HG02884 (cell line): Measurements from ENCODE around the gene CNTN5.
"Not testable (repeated sequence)": the region's sequence is repeated elsewhere in the genome, so short reads cannot be mapped to it uniquely, and the experiment has no call there.

Experiments used
- ATAC-seq: cut with Tn5 transposase; IDR thresholded peaks from one replicate; pipeline ENCODE4 v1.9.1; 2021; ENCODE audit warnings: mild to moderate bottlenecking, moderate library complexity; ENCODE audit not compliant: unreplicated experiment

Gene CNTN5

DNA sequence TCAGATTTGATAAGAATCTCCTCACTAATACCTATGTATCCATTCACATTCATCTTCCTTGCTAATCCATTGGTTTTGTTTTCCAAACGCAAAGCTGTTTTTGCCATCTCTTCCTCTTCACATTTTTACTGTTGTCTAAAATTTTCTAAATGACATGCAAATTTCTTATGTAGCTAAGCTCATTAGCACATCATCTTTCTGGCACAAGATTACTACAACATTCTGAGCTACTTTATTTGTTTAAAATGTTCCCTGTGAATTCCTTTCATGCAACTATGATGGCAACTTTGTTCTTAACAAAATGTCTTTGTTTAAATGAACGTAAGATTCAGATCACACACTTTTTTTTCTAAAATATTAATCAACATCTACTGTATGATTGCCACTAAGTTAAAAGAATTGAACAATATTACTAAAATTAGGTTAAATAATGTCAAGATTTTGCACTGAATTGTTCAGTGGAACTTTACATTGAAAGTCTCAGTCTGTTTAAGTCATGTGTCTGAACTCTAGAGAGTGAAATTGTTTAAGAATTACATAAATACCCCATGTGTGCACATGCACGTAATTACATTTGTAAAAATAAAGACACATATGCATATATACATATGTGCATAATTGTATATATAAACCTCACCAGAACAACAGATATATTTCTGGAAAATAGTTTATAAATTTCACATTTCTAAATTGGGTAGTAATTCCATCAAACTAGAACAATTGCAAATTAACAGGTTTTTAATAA is 688.4 kb downstream of the CNTN5 start:
- no peak for ATAC-seq

DNA sequence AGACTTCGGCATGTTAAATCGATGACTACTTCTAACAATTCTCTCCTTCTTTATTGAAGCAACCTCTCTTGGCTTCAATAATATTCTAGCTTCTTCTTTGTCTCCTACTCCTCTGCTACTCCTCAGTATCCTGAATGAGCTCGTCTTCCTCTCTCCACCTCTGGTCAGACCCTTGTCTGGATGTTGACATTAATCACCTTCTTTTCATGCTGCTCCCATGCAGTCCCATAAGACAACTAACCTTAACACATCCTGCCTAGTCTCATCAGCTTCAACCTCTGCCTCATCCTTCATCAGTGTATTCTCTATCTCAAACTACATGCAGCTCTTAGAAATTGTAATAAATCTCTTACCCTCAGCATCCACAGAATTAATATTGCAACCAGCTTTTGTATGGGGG is 695.6 kb downstream of the CNTN5 start:
- ATAC-seq, result no peak

DNA sequence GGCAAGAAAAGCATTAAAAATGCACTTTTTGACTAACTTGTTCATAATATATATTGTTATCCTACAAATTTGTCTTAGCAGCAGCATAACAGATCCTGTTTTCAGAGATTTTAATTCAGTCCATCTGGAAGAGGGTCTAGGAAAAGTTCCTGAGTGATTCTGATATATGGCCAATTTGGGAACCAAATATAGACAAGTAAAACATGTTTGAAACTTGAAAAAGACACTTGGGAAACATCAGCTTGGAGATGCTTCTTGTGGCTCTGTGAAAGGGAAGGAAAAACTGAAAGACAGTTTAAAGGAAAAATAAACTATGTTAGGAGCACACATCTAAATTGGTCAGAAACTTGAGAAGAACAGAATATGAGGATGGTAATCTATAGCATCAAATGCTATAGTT is 697.5 kb downstream of the CNTN5 start:
- no peak for ATAC-seq

- no peak for ATAC-seq
These were observed 718.8 kb downstream of the CNTN5 start for GRCh38 chr11:99739464-99740089.

DNA sequence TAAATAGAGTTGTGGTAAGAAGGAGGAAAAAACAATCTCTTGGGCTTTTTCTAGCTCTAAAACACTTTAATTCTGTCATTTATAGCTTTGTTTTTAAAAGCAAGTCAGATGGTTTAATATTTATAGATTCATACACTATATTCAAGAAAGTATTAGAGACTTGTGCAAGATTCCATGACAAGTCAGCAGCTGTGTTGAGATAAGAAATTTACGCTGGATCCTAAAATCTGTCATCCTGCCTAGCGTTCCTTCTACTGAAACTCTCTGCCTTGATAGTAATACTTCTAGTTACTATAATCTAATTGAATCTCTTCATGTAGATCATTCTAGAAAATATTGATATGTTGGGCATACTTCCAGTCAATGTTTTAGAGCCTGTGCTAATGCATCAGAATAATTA is 721.8 kb downstream of the CNTN5 start:
- ATAC-seq, result no peak

- no peak for ATAC-seq
These were observed 739.0 kb downstream of the CNTN5 start for GRCh38 chr11:99759787-99760186.

DNA sequence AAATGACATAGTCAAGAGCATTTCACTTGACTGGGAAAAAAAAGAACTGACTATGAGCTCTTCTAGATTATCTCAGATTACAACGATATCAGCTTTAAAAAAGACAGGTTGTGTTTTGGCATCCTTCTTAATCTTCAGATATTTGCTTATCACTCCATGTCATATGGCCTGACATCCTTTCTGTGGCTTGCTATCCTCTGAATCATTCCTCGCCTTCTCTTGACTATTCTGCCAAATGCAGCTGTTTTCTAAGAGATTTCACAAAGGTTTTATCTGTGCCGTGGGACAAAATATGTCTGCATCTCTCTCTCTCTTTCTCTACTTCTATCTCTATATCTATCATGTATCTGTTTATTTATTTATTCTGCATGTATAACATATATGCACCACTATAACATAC is 746.1 kb downstream of the CNTN5 start:
- ATAC-seq, result no peak

DNA sequence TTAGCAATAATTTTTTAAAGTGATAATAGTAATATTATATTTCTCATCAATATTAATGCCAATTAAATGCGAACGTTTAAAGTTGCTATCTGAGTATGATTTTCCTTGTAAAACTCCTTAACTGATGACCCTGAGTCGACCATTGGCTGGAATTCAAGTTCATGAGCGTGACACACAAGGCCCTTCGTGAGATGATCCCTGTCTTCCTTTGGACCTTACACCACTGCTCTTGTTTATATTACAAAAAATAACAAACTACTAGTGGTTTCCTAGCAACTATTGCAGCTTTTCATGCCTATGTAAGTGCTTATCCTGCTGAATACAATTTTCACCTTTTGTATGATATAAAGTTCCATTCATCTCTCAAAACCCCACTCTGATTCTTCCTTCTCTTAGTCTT is 752.9 kb downstream of the CNTN5 start:
- ATAC-seq, result no peak

DNA sequence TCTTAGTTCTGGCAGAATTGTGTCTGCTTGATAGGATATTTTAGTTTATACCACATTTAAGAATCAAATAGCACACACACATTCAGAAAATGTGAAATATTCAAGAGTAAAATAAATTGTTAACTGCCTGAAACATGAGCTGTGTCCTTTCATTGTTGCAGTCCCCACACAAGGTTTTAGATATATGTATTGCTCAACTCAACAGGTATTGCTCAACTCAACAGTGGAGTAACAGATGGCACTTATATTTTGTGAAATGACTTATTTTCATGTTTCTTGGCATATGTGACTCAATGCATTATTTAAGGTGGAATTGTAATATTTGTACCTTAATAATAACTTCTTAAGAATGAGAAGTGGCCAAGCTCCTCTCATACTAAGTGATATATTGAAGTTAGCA is 760.3 kb downstream of the CNTN5 start:
- ATAC-seq, result no peak

DNA sequence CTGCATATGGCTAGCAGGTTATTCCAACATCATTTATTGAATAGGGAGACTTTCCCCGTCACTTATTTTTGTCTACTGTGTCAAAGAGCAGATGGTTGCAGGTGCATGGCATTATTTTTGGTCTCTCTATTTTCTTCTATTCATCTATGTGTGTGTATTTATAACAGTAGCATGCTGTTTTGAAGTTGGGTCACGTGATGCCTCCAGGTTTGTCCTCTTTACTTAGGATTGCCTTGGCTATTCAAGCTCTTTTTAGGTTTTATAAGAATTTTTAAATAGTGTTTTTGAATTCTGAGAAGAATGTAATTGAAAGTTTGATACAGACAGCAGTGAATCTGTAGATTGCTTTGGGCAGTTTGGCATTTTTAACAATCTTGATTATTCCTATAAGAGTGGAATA is 770.6 kb downstream of the CNTN5 start:
- ATAC-seq, result no peak

- ATAC-seq, result no peak
These were observed 775.2 kb downstream of the CNTN5 start for GRCh38 chr11:99795999-99796398.

DNA sequence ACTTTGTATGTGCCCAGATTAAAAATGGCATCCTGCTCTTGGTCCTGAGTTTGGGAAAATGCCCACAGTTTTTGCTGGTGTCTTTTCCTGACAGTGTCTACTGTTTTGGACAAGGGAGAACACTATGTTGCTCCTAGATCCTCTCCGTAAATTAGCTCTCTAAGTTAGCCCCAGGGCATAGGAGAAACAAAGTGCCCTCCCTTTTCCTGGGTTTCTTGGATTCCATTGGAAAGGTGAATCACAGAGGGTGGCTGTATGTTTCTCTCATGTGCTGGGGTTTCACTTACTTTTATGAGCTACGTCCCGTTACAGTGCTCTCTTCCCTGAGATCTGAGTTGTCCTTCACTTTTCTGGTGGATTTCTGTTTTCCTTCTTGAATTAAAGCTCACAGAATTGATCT is 782.8 kb downstream of the CNTN5 start:
- ATAC-seq, result no peak

GRCh38 chr11:99812516-99812915 is 791.8 kb downstream of the CNTN5 start:
- no peak for ATAC-seq

GRCh38 chr11:99814021-99814420 is 793.3 kb downstream of the CNTN5 start:
- ATAC-seq, result no peak

- no peak for ATAC-seq
These were observed 794.0 kb downstream of the CNTN5 start for GRCh38 chr11:99814738-99815137.

- no peak for ATAC-seq
These were observed 798.2 kb downstream of the CNTN5 start for GRCh38 chr11:99818991-99819390.

- no peak for ATAC-seq
These were observed 802.3 kb downstream of the CNTN5 start for GRCh38 chr11:99822846-99823565.

- not testable (repeated sequence) for ATAC-seq
These were observed 816.0 kb downstream of the CNTN5 start for GRCh38 chr11:99836739-99837138.

DNA sequence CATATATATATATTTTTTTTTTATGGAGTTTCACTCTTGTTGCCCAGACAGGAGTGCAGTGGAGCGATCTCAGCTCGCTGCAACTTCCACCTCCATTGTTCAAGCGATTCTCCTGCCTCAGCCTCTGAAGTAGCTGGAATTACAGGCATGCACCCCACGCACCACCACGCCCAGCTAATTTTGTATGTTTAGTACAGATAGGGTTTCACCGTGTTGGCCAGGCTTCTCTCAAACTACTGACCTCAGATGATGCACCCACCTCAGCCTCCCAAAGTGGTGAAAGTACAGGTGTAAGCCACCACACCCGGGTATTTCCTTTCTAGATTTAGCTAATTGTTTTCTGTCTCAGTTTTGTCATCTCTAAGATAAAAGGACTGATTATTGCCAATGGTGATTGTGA is 821.1 kb downstream of the CNTN5 start:
- no peak for ATAC-seq

- no peak for ATAC-seq
These were observed 845.2 kb downstream of the CNTN5 start for GRCh38 chr11:99865951-99866350.

- ATAC-seq, result no peak
These were observed 860.9 kb downstream of the CNTN5 start for GRCh38 chr11:99881610-99882009.

DNA sequence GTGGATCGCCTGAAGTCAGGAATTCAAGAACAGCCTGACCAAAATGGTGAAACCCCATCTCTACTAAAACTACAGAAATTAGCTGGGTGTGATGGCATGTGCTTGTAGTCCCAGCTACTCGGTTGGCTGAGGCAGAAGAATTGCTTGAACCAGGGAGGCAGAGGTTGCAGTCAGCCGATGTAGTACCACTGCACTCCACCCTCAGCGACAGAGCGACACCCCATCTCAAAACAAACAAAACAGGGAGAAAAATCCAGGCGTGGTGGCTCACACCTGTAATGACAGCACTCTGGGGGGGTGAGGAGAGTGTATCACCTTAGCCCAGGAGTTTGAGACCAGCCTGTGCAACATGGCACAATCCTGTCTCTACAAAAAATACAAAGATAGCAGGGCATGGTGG is 864.0 kb downstream of the CNTN5 start:
- ATAC-seq, result no peak
